PC-3 (cell line): Measurements from ENCODE around the gene LEKR1.

Experiments
- EZH2 ChIP-seq: fragments of 300-600 bp; sonication (generic); IDR thresholded peaks from one replicate; pipeline ENCODE4 v1.6.1; 2017; ENCODE audit warnings: antibody characterized with exemption, mild to moderate bottlenecking, low read length; ENCODE audit not compliant: unreplicated experiment
- TF ChIP-seq, protein P1 (sequence below): fragments of 300-600 bp; sonication (generic); conservative IDR thresholded peaks from 2 replicates; pipeline ENCODE4 v1.5.1; 2017; ENCODE audit warnings: antibody characterized with exemption, low read depth, mild to moderate bottlenecking, low read length

DNA sequence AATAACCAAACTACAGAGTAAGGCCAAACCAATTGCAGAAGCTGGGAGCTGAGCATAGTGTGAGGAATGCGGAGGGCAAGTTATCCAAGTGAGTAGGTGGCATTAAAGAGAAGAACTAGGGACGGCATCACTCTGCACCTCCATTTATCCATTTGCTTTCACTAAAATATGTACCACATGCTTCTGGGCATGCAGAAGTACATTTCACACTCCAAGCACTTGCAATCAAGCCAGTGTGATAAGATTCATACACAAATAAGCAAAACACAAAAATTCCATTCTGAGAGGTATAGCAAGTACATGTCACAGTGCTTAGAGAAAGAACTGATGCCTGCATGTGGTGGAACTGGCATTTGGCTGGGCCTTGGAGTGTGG is 252.6 kb downstream of the LEKR1 start:
- TF ChIP-seq, protein P1, sequence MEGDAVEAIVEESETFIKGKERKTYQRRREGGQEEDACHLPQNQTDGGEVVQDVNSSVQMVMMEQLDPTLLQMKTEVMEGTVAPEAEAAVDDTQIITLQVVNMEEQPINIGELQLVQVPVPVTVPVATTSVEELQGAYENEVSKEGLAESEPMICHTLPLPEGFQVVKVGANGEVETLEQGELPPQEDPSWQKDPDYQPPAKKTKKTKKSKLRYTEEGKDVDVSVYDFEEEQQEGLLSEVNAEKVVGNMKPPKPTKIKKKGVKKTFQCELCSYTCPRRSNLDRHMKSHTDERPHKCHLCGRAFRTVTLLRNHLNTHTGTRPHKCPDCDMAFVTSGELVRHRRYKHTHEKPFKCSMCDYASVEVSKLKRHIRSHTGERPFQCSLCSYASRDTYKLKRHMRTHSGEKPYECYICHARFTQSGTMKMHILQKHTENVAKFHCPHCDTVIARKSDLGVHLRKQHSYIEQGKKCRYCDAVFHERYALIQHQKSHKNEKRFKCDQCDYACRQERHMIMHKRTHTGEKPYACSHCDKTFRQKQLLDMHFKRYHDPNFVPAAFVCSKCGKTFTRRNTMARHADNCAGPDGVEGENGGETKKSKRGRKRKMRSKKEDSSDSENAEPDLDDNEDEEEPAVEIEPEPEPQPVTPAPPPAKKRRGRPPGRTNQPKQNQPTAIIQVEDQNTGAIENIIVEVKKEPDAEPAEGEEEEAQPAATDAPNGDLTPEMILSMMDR, result no peak
- TF ChIP-seq EZH2, result no peak
